Tibial artery (tissue), 4 donors: ENCODE results near the gene NXNL1.

Experiments
- DNase-seq, 2 donors: peaks; one replicate each; pipeline ENCODE4 v3.0.0-alpha.2; 2019
- H3K27ac ChIP-seq, 2 donors: fragments of 200-600 bp; sonication (generic) in 1 of 2; 1 replicate in 1 of 2; 2 replicates in 1 of 2; pipeline ENCODE4 v1.5.1; 2018 to 2019; ENCODE audit warnings: mild to moderate bottlenecking in 1 of 2
- H3K27me3 ChIP-seq, 2 donors: fragments of 200-600 bp; sonication (generic) in 1 of 2; one replicate each; pipeline versions ENCODE4 v1.5.1 to v1.6.0; 2016 to 2019
- H3K36me3 ChIP-seq, 3 donors: fragments of 200-600 bp; sonication (generic) in 2 of 3; one replicate each; pipeline ENCODE4 v1.5.1; 2016 to 2019; ENCODE audit warnings: mild to moderate bottlenecking in 2 of 3
- H3K4me1 ChIP-seq, 4 donors: fragments of 200-600 bp; sonication (generic) in 2 of 4; 1 replicate in 3 of 4; 2 replicates in 1 of 4; pipeline ENCODE4 v1.5.1; 2016 to 2019
- H3K4me3 ChIP-seq, 2 donors: fragments of 200-600 bp; sonication (generic) in 1 of 2; 1 replicate in 1 of 2; 2 replicates in 1 of 2; pipeline ENCODE4 v1.5.1; 2018 to 2019; ENCODE audit warnings: mild to moderate bottlenecking in 2 of 2
- H3K9me3 ChIP-seq, 3 donors: fragments of 200-600 bp; sonication (generic) in 1 of 3; one replicate each; pipeline ENCODE4 v1.5.1; 2016 to 2019
- intact Hi-C: fragments of 100-400 bp; cut with DNase I; formaldehyde crosslinking; loops from one replicate; pipeline ENCODE4 v1.15.0; 2023; ENCODE audit warnings: low total_unique reads
- TF ChIP-seq, protein P1 (sequence below), 2 experiments: fragments of 200-600 bp in 1 of 2; fragments of 450-650 bp in 1 of 2; IDR thresholded peaks; one replicate each; pipeline ENCODE4 v1.5.1; 2017 to 2019; ENCODE audit warnings: antibody characterized with exemption in 2 of 2, mild to moderate bottlenecking in 1 of 2, moderate library complexity in 1 of 2

The NXNL1 gene

GRCh38 chr19:17415121-17415520 lies 45.6 kb downstream of the NXNL1 start:
- DNase-seq = no peak
- H3K9me3 ChIP-seq = no peaks in the 10 kb centered on the region
- H3K4me1 ChIP-seq = peaks cover 0 to 7% (median under 1%) of the 10 kb centered on the region in 4 donors
- H3K27ac ChIP-seq = no peak overlapping the region
- no peak overlapping the region for H3K4me3 ChIP-seq
- intact Hi-C loops = no loop called here
- H3K27me3 ChIP-seq = peaks cover 0 to 8% of the 10 kb centered on the region in 2 donors
- H3K36me3 ChIP-seq = no peaks in the 10 kb centered on the region
- TF ChIP-seq, protein P1, sequence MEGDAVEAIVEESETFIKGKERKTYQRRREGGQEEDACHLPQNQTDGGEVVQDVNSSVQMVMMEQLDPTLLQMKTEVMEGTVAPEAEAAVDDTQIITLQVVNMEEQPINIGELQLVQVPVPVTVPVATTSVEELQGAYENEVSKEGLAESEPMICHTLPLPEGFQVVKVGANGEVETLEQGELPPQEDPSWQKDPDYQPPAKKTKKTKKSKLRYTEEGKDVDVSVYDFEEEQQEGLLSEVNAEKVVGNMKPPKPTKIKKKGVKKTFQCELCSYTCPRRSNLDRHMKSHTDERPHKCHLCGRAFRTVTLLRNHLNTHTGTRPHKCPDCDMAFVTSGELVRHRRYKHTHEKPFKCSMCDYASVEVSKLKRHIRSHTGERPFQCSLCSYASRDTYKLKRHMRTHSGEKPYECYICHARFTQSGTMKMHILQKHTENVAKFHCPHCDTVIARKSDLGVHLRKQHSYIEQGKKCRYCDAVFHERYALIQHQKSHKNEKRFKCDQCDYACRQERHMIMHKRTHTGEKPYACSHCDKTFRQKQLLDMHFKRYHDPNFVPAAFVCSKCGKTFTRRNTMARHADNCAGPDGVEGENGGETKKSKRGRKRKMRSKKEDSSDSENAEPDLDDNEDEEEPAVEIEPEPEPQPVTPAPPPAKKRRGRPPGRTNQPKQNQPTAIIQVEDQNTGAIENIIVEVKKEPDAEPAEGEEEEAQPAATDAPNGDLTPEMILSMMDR (IDR thresholded peaks at IDR 0.05) = no peak

DNA sequence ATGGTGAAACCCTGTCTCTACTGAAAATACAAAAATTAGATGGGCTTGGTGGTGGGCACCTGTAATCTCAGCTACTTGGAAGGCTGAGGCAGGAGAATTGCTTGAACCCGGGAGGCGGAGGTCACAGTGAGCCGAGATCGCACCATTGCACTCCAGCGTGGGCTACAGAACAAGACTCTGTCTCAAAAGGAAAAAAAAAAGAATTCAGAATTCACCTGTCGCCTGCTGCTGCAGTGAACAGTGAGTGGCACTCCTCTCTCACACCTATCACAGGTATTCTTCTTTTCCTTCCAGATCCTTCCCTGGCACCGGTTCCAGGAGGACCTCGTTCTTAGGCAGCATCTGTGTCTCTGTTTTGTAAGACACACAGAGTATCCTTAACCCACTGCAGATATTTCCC lies 46.6 kb downstream of the NXNL1 start:
- TF ChIP-seq, protein P1 (IDR thresholded peaks at IDR 0.05) = no peak
- intact Hi-C loops = no loop called here
- no peaks in the 10 kb centered on the region for H3K9me3 ChIP-seq
- H3K36me3 ChIP-seq = no peaks in the 10 kb centered on the region
- H3K4me3 ChIP-seq = no peak overlapping the region
- H3K27ac ChIP-seq = no peak overlapping the region
- peaks cover 0 to 8% of the 10 kb centered on the region in 2 donors for H3K27me3 ChIP-seq
- peaks cover 0 to 3% (median 0%) of the 10 kb centered on the region in 4 donors for H3K4me1 ChIP-seq
- DNase-seq = no peak

GRCh38 chr19:17411801-17412200 lies 48.9 kb downstream of the NXNL1 start:
- TF ChIP-seq, protein P1 (IDR thresholded peaks at IDR 0.05) = no peak
- peaks cover 0 to 8% of the 10 kb centered on the region in 2 donors for H3K27me3 ChIP-seq
- intact Hi-C loops = no loop called here
- peaks cover 0 to 3% (median 0%) of the 10 kb centered on the region in 4 donors for H3K4me1 ChIP-seq
- DNase-seq = no peak
- no peaks in the 10 kb centered on the region for H3K36me3 ChIP-seq
- no peak overlapping the region for H3K4me3 ChIP-seq
- no peaks in the 10 kb centered on the region for H3K9me3 ChIP-seq
- no peak overlapping the region for H3K27ac ChIP-seq

GRCh38 chr19:17409990-17410389 lies 50.7 kb downstream of the NXNL1 start:
- Histone ChIP-seq H3K27me3 (peaks cover 0 to 8% of the 10 kb centered on the region in 2 donors), H3K4me1 (peaks cover 0 to 9% (median 0%) of the 10 kb centered on the region in 4 donors), H3K4me3 (no peak overlapping the region), H3K27ac (no peak overlapping the region), H3K9me3 (no peaks in the 10 kb centered on the region), H3K36me3 (no peaks in the 10 kb centered on the region)
- no peak for DNase-seq
- intact Hi-C loops = no loop called here
- TF ChIP-seq, protein P1 (IDR thresholded peaks at IDR 0.05) = no peak

DNA sequence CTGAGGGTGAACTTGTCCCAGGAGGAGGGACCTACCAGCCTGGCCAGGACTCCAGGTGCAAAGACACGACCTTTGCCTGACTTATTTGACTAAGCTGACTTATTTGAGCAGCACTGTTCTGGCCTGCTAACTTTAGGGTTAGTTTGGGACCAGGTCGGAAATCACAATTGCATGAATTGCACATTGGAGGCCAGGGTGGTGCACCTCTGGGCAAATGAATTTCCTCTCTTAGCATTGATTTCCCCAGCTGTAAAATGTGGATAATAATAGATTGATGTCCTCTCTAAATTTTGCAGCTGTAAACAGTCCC lies 53.9 kb downstream of the NXNL1 start:
- DNase-seq = no peak
- H3K36me3 ChIP-seq = no peaks in the 10 kb centered on the region
- peaks cover 0 to 9% of the 10 kb centered on the region in 2 donors for H3K27me3 ChIP-seq
- no peak overlapping the region for H3K27ac ChIP-seq
- H3K4me1 ChIP-seq = peaks cover 0 to 9% (median 0%) of the 10 kb centered on the region in 4 donors
- H3K4me3 ChIP-seq = peak overlapping the region; percentile 29 to 41
- TF ChIP-seq, protein P1 (IDR thresholded peaks at IDR 0.05) = no peak
- intact Hi-C loops = no loop called here
- no peaks in the 10 kb centered on the region for H3K9me3 ChIP-seq
